ENCODE data around the gene SERPINA5.

GRCh38 chr14:94594441-94594840 lies 13.2 kb downstream of the SERPINA5 start:
- TF ChIP-seq POLR2A (IDR thresholded peaks at IDR 0.05; ENCODE audit: low read depth): no peak
- no peak for TF ChIP-seq CTCF (IDR thresholded peaks at IDR 0.05)
- TF ChIP-seq EP300 (IDR thresholded peaks at IDR 0.05): no peak
- TF ChIP-seq POLR2AphosphoS5 (IDR thresholded peaks at IDR 0.05): no peak
